HUES64 (cell line): ENCODE measurements around the gene TACR2.

Experiments used
- H3K27ac ChIP-seq: 2 replicates; pipeline ENCODE4 v1.7.0; 2013; ENCODE audit warnings: low read depth, low read length, inconsistent platforms
- H3K27me3 ChIP-seq: 2 replicates; pipeline ENCODE4 v1.6.1; 2013; ENCODE audit warnings: mild to moderate bottlenecking, low read length; ENCODE audit not compliant: insufficient read depth
- H3K36me3 ChIP-seq: 2 replicates; pipeline ENCODE4 v1.6.1; 2013; ENCODE audit warnings: mild to moderate bottlenecking, low read length; ENCODE audit not compliant: insufficient read depth
- H3K4me1 ChIP-seq: 2 replicates; pipeline ENCODE4 v1.6.1; 2013; ENCODE audit warnings: mild to moderate bottlenecking, low read length, moderate library complexity; ENCODE audit not compliant: insufficient read depth
- H3K4me3 ChIP-seq: 2 replicates; pipeline ENCODE4 v1.5.1; 2013; ENCODE audit warnings: mild to moderate bottlenecking, low read length, moderate library complexity
- H3K9ac ChIP-seq: 2 replicates; pipeline ENCODE4 v1.6.1; 2013; ENCODE audit warnings: mild to moderate bottlenecking, low read depth, low read length
- H3K9me3 ChIP-seq: 2 replicates; pipeline ENCODE4 v1.6.1; 2013; ENCODE audit warnings: low read depth, low read length; ENCODE audit not compliant: insufficient read depth
- WGBS: fragments of 150-250, 120-280 bp; methylation state at CpG from one replicate; pipeline ENCODE4 v1.1.7; 2013; ENCODE audit warnings: missing lambda C conversion rate; 5-methylcytosine and 5-hydroxymethylcytosine counted together

Gene TACR2

GRCh38 chr10:69364232-69364940 lies 52.3 kb downstream of the TACR2 start:
- no peak overlapping the region for H3K9ac ChIP-seq
- no peak overlapping the region for H3K4me3 ChIP-seq
- H3K27ac ChIP-seq: no peak overlapping the region
- WGBS: 94% methylated on average over 8 of the region's 9 CpGs
- peaks cover 3% of the 10 kb centered on the region; the same call in 1 of the 2 replicates for H3K4me1 ChIP-seq
- no peaks in the 10 kb centered on the region for H3K9me3 ChIP-seq
- no peaks in the 10 kb centered on the region for H3K27me3 ChIP-seq
- H3K36me3 ChIP-seq: peaks cover 84% of the 10 kb centered on the region

DNA sequence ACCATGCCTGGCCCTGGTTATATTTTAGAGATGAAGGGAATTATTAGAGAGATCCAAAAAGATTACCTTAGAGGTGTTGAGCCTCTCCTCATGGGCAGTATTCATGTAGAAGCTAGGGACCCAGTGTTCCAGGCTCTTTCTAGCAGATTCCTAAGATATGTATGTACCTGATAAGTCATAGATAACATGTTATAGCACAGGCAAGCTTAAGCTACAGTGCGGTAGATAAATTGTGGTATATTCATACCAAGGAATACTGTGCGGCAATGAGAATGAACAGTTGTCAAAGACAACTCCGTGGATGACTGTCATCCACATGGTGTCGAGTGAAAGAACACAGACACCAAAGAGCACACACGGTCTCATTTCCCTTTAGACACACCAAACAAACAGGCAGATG lies 53.1 kb downstream of the TACR2 start:
- Histone ChIP-seq H3K4me3 (no peak overlapping the region), H3K36me3 (peaks cover 77% of the 10 kb centered on the region), H3K4me1 (peaks cover 5% of the 10 kb centered on the region; the same call in 1 of the 2 replicates), H3K9me3 (no peaks in the 10 kb centered on the region), H3K27ac (no peak overlapping the region), H3K9ac (no peak overlapping the region), H3K27me3 (no peaks in the 10 kb centered on the region)
- WGBS: 97% methylated on average over 5 of the region's 5 CpGs

GRCh38 chr10:69362471-69362954 lies 54.2 kb downstream of the TACR2 start:
- Histone ChIP-seq H3K9ac (no peak overlapping the region), H3K4me3 (no peak overlapping the region), H3K36me3 (peaks cover 66% of the 10 kb centered on the region), H3K4me1 (peaks cover 5% of the 10 kb centered on the region; the same call in 1 of the 2 replicates), H3K27me3 (no peaks in the 10 kb centered on the region), H3K9me3 (no peaks in the 10 kb centered on the region), H3K27ac (peak overlapping the region; percentile 25; the same call in 1 of the 2 replicates)
- WGBS: 95% methylated on average over 13 of the region's 13 CpGs

GRCh38 chr10:69361303-69361614 lies 55.5 kb downstream of the TACR2 start:
- peaks cover 5% of the 10 kb centered on the region; the same call in 1 of the 2 replicates for H3K4me1 ChIP-seq
- H3K27ac ChIP-seq: no peak overlapping the region
- no peak overlapping the region for H3K9ac ChIP-seq
- WGBS: 94% methylated on average over 2 of the region's 2 CpGs
- no peak overlapping the region for H3K4me3 ChIP-seq
- peaks cover 54% of the 10 kb centered on the region for H3K36me3 ChIP-seq
- no peaks in the 10 kb centered on the region for H3K27me3 ChIP-seq
- H3K9me3 ChIP-seq: no peaks in the 10 kb centered on the region

GRCh38 chr10:69360485-69361302 lies 56.0 kb downstream of the TACR2 start:
- peaks cover 5% of the 10 kb centered on the region; the same call in 1 of the 2 replicates for H3K4me1 ChIP-seq
- no peaks in the 10 kb centered on the region for H3K27me3 ChIP-seq
- WGBS: 94% methylated on average over 8 of the region's 8 CpGs
- H3K9me3 ChIP-seq: no peaks in the 10 kb centered on the region
- H3K4me3 ChIP-seq: no peak overlapping the region
- no peak overlapping the region for H3K27ac ChIP-seq
- H3K36me3 ChIP-seq: peaks cover 49% of the 10 kb centered on the region
- H3K9ac ChIP-seq: no peak overlapping the region

- Histone ChIP-seq H3K9ac (no peak overlapping the region), H3K36me3 (peaks cover 39% of the 10 kb centered on the region), H3K27ac (no peak overlapping the region), H3K4me3 (no peak overlapping the region), H3K4me1 (peaks cover 5% of the 10 kb centered on the region; the same call in 1 of the 2 replicates), H3K27me3 (no peaks in the 10 kb centered on the region), H3K9me3 (no peaks in the 10 kb centered on the region)
- WGBS: 91% methylated on average over 5 of the region's 5 CpGs
Measured at GRCh38 chr10:69359594-69359993, 57.1 kb downstream of the TACR2 start.

GRCh38 chr10:69359148-69359547 lies 57.6 kb downstream of the TACR2 start:
- no peak overlapping the region for H3K9ac ChIP-seq
- peaks cover 35% of the 10 kb centered on the region for H3K36me3 ChIP-seq
- peaks cover 5% of the 10 kb centered on the region; the same call in 1 of the 2 replicates for H3K4me1 ChIP-seq
- no peaks in the 10 kb centered on the region for H3K9me3 ChIP-seq
- H3K27me3 ChIP-seq: no peaks in the 10 kb centered on the region
- WGBS: 90% methylated on average over 2 of the region's 3 CpGs
- no peak overlapping the region for H3K4me3 ChIP-seq
- no peak overlapping the region for H3K27ac ChIP-seq

DNA sequence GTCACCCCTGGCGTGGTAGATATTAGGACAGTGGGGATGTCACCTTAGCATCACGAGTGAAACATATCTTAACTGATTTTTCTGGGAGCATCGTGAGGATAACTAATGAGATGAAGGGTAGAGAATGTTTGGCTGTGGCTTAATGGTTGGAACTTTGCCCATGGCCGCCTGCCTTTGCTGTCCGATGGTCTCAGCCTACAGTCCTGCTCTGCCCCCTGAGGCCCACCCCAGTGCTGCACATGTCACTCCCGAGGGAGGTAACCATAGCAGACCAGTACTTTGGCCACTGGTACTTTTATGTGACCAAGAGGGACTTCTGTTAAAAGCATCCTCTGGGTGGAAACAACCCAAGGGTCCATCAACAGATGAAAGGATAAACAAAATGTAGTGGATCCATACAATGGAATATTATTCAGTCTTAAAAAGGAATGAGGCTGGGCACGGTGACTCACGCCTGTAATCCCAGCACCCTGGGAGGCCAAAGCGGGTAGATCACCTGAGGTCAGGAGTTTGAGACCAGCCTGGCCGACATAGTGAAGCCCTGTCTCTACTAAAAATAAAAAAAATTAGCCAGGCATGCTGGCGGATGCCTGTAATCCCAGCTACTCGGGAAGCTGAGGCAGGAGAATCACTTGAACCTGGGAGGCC lies 58.4 kb downstream of the TACR2 start:
- Histone ChIP-seq H3K9ac (no peak overlapping the region), H3K27me3 (no peaks in the 10 kb centered on the region), H3K36me3 (peaks cover 29% of the 10 kb centered on the region), H3K4me1 (peaks cover 6% of the 10 kb centered on the region), H3K4me3 (no peak overlapping the region), H3K27ac (no peak overlapping the region), H3K9me3 (no peaks in the 10 kb centered on the region)
- 94% methylated on average over 12 of the region's 12 CpGs for WGBS

DNA sequence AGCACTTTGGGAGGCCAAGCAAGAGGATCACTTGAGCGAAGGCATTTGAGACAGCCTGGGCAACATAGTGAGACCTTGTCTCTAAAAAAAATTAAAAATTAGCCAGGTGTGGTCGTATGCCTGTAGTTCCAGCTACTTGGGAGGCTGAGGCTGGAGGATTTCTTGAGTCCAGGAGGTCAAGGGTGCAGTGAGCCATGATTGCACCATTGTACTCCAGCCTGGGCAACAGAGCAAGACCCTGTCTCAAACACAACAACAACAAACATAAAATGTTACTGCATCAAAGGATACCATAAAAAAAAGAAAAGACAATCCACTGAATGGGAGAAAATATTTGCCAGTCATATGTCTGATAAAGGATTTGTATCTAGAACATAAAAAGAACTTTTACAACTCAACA lies 60.5 kb downstream of the TACR2 start:
- 94% methylated on average over 2 of the region's 2 CpGs for WGBS

DNA sequence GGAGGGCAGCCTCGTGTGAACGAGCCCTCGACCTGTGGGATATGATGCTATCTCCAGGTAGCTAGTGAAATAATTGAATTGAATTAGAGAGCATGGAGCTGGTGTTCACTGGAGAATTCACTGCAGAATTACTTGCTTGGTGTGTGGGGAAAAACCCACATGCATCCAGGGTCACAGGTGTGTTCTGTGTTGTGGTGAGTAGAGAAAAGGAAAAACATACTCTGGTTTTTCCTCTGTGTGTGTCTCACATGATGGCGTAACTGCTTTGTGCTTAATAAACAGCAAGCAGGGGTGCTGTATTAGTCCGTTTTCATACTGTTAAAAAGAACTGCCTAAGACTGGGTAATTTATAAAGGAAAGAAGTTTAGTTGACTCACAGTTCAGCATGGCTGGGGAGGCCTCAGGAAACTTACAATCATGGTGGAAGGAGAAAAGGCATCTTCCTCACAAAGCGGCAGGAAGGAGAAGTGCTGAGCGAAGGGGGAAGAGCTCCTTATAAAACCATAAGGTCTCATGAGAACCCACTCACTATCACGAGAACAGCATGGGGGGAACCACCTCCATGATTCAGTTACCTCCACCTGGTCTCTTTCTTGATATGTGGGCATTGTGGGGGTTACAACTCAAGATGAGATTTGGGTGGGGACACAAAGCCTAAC lies 62.6 kb downstream of the TACR2 start:
- no peak overlapping the region for H3K4me3 ChIP-seq
- no peak overlapping the region for H3K27ac ChIP-seq
- H3K36me3 ChIP-seq: peaks cover 17% of the 10 kb centered on the region
- H3K27me3 ChIP-seq: no peaks in the 10 kb centered on the region
- H3K4me1 ChIP-seq: peaks cover 19% of the 10 kb centered on the region
- no peaks in the 10 kb centered on the region for H3K9me3 ChIP-seq
- 95% methylated on average over 8 of the region's 8 CpGs for WGBS
- no peak overlapping the region for H3K9ac ChIP-seq

More for the DNA sequence above, 60.5 kb downstream of the TACR2 start:
- H3K9ac ChIP-seq: no peak overlapping the region
- H3K4me3 ChIP-seq: no peak overlapping the region
- peaks cover 16% of the 10 kb centered on the region for H3K36me3 ChIP-seq
- no peaks in the 10 kb centered on the region for H3K9me3 ChIP-seq
- no peaks in the 10 kb centered on the region for H3K27me3 ChIP-seq
- peaks cover 17% of the 10 kb centered on the region for H3K4me1 ChIP-seq
- no peak overlapping the region for H3K27ac ChIP-seq
